Fibroblast of pulmonary artery (primary cell): ENCODE results near the gene BEAN1.

Experiments
- DNase-seq: peaks from one replicate; pipeline ENCODE4 v3.0.0-alpha.2; 2010; ENCODE audit warnings: low read depth
- H3K4me3 ChIP-seq: replicated peaks from 2 replicates; pipeline ENCODE4 v1.5.1; 2011; ENCODE audit warnings: low read depth, mild to moderate bottlenecking, control low read depth, low read length, moderate library complexity
- CTCF ChIP-seq: IDR thresholded peaks from 2 replicates; pipeline ENCODE4 v1.5.1; 2011; ENCODE audit warnings: mild to moderate bottlenecking, control low read depth, low read length, inconsistent platforms; ENCODE audit errors: missing control alignments

BEAN1 gene

GRCh38 chr16:66515596-66516508 lies 88.8 kb downstream of the BEAN1 start:
- DNase-seq, result peak; percentile 77
- peak; percentile 67 for TF ChIP-seq CTCF
- H3K4me3 ChIP-seq, result no peak overlapping the region

- no peak for DNase-seq
- H3K4me3 ChIP-seq, result no peak overlapping the region
- no peak for TF ChIP-seq CTCF
These were observed 89.4 kb downstream of the BEAN1 start for GRCh38 chr16:66516509-66516807.

- no peak for TF ChIP-seq CTCF
- peak overlapping the region; percentile 18 for H3K4me3 ChIP-seq
- peak; percentile 99 for DNase-seq
These were observed 89.9 kb downstream of the BEAN1 start for GRCh38 chr16:66516808-66517585.

GRCh38 chr16:66517586-66518263 lies 90.6 kb downstream of the BEAN1 start:
- no peak overlapping the region for H3K4me3 ChIP-seq
- DNase-seq, result no peak

GRCh38 chr16:66519482-66520373 lies 92.6 kb downstream of the BEAN1 start:
- no peak for DNase-seq
- no peak for TF ChIP-seq CTCF
- no peak overlapping the region for H3K4me3 ChIP-seq

More at GRCh38 chr16:66517586-66518263, 90.6 kb downstream of the BEAN1 start:
- no peak for TF ChIP-seq CTCF
